HFF-Myc (cell line): ENCODE data around the gene STON2.

Experiments
- DNase-seq: peaks from one replicate; pipeline ENCODE4 v3.0.0-alpha.2; 2011; ENCODE audit warnings: low read depth; ENCODE audit errors: extremely low read depth
- H3K4me3 ChIP-seq: replicated peaks from 2 replicates; pipeline ENCODE4 v1.5.1; 2011; ENCODE audit warnings: low read depth, mild to moderate bottlenecking, control low read depth, low read length
- CTCF ChIP-seq: IDR thresholded peaks from 2 replicates; pipeline ENCODE4 v1.5.1; 2012; ENCODE audit warnings: mild to moderate bottlenecking, low read depth, low read length, control low read depth; ENCODE audit errors: missing control alignments

STON2 gene

GRCh38 chr14:81295958-81296923, 103.9 kb downstream of the STON2 start:
- H3K4me3 ChIP-seq, result no peak overlapping the region
- TF ChIP-seq CTCF, result no peak
- no peak for DNase-seq

- TF ChIP-seq CTCF, result no peak
- no peak for DNase-seq
- no peak overlapping the region for H3K4me3 ChIP-seq
Observed at GRCh38 chr14:81289516-81289915, 110.6 kb downstream of the STON2 start.

GRCh38 chr14:81286574-81287370, 113.4 kb downstream of the STON2 start:
- no peak for DNase-seq
- TF ChIP-seq CTCF, result no peak

GRCh38 chr14:81285245-81285644, 114.9 kb downstream of the STON2 start:
- DNase-seq, result no peak
- no peak overlapping the region for H3K4me3 ChIP-seq
- no peak for TF ChIP-seq CTCF

More at GRCh38 chr14:81286574-81287370, 113.4 kb downstream of the STON2 start:
- no peak overlapping the region for H3K4me3 ChIP-seq

GRCh38 chr14:81281332-81281731, 118.8 kb downstream of the STON2 start:
- no peak overlapping the region for H3K4me3 ChIP-seq
- no peak for DNase-seq
- no peak for TF ChIP-seq CTCF

GRCh38 chr14:81280136-81280791, 119.9 kb downstream of the STON2 start:
- TF ChIP-seq CTCF, result no peak
- no peak for DNase-seq
- no peak overlapping the region for H3K4me3 ChIP-seq
